Peyer's patch (tissue), 4 donors: Measurements from ENCODE around the gene SACM1L.

ENCODE experiments used
- CTCF ChIP-seq, 6 experiments: fragments of 450-650 bp in 4 of 6; fragments of 200-600 bp in 2 of 6; sonication (generic) in 1 of 6; IDR thresholded peaks; one replicate each; pipeline ENCODE4 v1.5.1; 2017 to 2019; ENCODE audit warnings: antibody characterized with exemption in 6 of 6, mild to moderate bottlenecking in 3 of 6, moderate library complexity in 1 of 6
- POLR2A ChIP-seq, 2 donors: fragments of 450-650 bp; IDR thresholded peaks; one replicate each; pipeline ENCODE4 v1.5.1; 2017; ENCODE audit warnings: antibody characterized with exemption in 2 of 2, mild to moderate bottlenecking in 2 of 2, moderate library complexity in 2 of 2

GRCh38 chr3:45785605-45786150 lies 96.5 kb downstream of the SACM1L start:
- TF ChIP-seq CTCF (IDR thresholded peaks at IDR 0.05) = no peak
- TF ChIP-seq POLR2A (IDR thresholded peaks at IDR 0.05) = no peak
